ENCODE data around the gene ZBP1.

The ZBP1 gene

DNA sequence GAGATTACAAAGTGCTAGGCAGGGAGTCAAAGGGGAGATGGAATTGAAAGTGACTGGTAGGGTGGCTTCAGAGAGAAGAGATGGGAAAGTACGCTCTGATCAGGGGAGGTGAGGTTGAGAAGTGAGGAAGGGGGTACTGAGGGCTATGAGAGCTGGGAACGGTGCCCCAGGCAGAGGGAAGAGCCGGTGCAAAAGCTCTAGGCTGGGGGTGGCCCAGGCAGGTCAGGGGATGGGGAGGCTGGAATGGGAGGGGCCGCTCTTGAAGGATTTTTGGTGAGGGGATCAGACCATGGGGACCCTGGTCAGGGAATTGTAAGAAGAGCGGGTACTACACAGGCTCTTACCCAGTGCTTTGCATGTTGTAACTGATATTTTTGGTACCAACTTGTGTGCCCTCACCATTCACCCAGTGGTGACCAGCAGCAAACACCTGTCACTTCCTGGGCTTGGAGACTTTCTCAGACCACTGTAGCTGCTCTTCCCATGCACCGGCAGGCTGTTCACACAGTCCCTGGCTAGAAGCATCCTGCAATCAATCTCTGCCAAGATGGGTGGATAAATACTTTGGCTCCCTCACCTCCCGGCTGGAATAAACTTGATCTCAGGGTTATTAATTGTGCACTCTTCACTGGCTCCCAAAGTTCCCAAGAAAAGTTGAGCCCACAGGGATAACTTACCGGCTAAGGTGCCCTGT lies 35.3 kb downstream of the ZBP1 start:
- DNase-seq (ENCODE audit: low spot score) = no peak

- no peak for DNase-seq (ENCODE audit: low spot score)
Observed at GRCh38 chr20:57583289-57584257, 36.7 kb downstream of the ZBP1 start.

DNA sequence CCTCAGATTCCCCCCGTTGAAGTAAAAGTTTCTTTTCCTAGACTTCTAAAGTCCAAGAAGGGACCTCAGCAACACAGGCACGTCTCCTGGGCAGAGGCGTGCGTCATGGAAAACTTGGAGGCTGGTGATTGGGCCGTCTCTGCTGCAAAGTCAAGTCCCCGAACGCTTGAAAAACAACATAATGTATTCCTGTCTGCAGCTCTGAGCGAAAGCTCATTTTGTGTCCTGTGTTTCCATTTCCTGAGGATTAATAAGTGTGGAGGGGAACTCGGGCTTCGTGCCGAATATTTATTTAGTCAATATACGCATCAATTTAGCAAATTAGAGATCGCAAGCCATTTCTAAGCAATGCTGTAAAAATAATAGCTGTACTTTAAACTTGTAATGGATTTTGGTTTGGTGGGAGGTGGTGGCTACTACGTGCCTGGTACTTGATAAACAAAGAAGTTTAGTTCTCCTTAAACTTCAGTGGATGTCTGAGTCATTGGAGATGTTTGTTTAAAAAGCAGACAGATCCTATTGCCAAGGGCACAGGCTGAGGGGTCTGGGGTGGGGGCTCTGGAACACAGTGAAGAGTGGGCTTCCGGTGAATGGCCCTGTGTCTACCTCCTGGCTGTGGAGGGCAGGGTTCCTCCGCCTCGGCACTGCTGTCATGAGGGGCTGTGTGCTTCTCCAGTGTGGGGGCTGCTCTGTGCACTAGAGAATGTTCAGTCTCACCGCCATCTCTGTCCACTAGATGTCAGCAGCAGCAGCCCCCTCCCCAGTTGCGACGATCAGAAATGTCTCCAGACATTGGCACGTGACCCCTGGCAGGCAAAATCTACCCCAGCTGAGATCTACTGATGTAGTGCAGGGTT lies 37.6 kb downstream of the ZBP1 start:
- no peak for DNase-seq (ENCODE audit: low spot score)

GRCh38 chr20:57582029-57582378 lies 38.2 kb downstream of the ZBP1 start:
- no peak for DNase-seq (ENCODE audit: low spot score)

DNA sequence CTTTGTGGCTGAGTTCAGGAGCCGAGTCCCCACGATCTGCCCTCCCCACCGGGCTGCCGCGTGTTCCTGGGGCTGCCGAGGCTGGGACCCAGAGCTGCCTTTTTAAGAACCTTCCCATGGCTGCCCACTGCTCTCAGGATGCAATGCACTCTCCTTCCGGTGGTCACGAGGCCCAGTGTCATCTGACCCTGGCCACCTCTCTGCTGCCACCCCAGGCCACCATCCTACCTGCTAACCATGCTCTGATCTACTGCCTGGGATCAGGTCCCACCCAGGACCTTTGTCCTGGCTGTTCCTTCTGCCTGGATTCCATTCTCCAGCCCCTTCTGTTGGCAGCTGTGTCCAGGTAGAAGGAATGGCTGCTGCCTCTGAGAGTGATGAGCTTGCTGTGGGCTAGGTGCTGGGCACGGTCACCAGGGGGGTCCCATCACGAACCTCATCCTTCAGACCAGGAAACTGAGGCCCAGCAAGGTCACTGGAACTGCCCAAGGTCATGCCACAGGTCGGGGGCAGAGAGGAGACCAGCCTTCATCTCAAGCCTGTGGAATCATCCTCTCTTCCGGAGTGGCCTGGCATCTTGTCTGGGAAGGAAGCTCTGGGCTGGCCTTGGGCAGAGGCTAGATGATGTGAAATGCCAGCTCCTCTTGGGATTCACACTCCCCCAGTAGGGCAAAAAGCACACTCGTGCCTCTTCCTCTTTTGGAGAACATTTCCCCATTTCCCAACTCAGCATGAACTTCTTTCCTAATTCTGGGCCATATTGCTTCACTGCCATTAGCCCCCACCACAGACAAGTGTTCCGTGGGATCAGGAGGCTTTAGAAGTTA lies 38.8 kb downstream of the ZBP1 start:
- DNase-seq (ENCODE audit: low spot score) = no peak

GRCh38 chr20:57580478-57581201 lies 39.6 kb downstream of the ZBP1 start:
- no peak for DNase-seq (ENCODE audit: low spot score)

DNA sequence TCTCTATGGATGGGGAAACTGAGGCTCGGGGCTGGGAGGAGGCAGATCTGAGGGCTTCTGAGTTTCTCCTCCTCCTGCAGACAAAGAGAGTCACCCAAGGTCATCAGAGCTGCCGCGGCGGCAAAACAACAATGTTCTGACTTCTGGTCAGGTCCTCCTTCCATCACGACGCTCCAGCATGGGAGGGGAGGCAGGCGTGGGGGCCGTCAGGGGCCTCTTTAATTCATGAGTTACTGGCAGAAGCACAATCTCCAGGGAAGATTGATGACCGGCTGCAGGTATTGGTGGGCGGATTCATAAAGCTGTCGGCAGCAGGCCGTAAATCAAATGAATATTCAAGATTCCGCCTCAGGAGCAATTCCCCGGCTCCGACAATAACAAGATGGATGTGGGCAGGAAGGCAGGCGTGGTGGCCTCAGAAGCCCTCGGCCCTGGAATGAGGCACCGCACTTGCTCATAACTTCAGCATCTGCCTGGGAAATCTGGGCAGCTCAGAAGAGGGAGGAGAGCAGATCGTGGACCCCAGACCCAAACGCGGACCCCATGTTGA lies 40.3 kb downstream of the ZBP1 start:
- DNase-seq (ENCODE audit: low spot score) = no peak

DNA sequence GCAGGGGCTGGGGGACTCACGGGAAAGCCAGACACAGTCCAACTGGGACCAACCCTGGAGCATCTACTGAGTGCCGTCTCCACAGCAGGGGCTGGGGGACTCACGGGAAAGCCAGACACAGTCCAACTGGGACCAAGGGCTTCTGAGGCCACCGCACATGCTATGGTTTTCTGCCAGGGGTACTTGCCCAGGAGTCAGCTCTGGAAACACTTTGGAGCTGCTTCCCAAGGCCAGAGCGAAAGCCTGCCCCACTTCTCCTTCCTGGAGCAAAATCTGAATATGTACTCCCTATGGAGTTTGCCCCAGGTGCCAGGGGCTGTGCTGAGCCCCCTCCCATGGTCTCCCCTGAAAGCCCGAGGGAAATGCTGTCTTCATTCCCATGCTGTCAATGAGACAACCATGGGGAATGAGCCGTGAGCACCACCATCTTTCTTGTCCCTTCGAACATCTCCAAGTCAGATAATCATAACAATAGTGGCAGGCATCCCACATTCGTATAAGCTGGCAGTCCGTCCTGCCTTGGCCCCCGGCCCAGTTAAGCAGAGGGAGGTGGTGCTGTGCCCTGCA lies 40.8 kb downstream of the ZBP1 start:
- no peak for DNase-seq (ENCODE audit: low spot score)

- DNase-seq (ENCODE audit: low spot score) = no peak
Observed at GRCh38 chr20:57578476-57579165, 41.6 kb downstream of the ZBP1 start.

GRCh38 chr20:57577679-57578475 lies 42.3 kb downstream of the ZBP1 start:
- no peak for DNase-seq (ENCODE audit: low spot score)

GRCh38 chr20:57576617-57577550 lies 43.3 kb downstream of the ZBP1 start:
- no peak for DNase-seq (ENCODE audit: low spot score)

- no peak for DNase-seq (ENCODE audit: low spot score)
Observed at GRCh38 chr20:57576002-57576401, 44.2 kb downstream of the ZBP1 start.

DNA sequence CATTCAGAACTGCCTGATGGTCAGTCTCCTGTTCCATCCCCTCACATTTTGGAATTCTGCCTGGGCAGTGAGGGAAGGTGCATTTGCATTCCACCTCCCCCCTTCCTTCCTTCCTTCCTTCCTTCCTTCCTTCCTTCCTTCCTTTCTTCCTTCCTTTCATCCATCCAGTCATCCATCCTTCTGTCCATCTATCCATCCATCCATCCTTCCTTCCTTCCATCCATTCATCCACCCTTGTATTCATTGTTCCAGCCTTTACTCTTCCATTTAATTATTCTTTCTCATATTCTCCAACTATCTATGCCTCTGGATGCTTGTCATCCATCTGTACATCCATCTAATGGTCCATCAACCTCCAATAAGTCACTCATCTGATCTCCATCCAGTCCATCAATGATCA lies 45.3 kb downstream of the ZBP1 start:
- no peak for DNase-seq (ENCODE audit: low spot score)

DNA sequence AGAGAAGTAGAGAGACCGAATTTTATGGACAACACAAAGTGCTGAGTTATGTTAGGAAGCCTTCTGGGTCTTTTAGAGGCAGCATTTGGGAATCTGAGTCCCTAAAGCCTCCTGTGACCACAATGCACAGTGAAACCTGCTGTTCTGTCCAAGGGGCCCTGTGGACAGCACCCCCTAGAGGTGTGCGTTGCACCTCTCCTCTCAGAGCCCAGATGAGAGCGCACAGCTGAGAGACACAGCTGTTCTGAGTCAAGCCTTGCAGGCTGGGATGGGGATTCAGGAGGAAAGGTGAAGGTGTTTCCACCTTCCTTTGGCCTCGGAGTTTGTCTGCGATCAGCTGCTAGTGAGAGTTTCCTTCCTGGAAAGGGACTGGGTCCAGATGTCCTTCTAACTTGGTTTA lies 46.3 kb downstream of the ZBP1 start:
- no peak for DNase-seq (ENCODE audit: low spot score)

DNA sequence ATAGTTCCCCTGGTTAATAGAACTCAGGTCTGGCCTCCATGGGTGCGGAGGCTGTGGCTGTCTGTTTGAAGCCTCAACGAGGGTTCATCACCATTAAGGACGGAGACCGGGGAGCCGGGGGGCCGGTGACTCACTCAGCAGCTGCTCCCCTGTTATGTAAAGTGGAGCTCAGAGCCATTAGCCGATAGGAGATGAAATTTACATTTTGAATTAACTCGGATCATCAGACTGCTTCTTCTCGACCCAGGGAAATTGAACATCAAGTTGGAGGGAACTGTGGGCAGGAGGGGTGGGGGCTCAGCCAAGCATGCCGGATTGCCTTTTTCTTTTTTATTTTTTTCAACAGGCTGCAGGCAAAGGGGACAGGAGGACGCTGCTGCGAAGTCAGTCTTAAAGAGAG lies 47.0 kb downstream of the ZBP1 start:
- DNase-seq (ENCODE audit: low spot score) = no peak

GRCh38 chr20:57571782-57572416 lies 48.3 kb downstream of the ZBP1 start:
- no peak for DNase-seq (ENCODE audit: low spot score)

GRCh38 chr20:57570920-57571319 lies 49.3 kb downstream of the ZBP1 start:
- no peak for DNase-seq (ENCODE audit: low spot score)

Data from CD4-positive, alpha-beta T cell treated with Interleukin-2 at 100 ng/mL for 4 hours (primary cell).